HUES6 (cell line): ENCODE results near the gene DCAF11.

Experiments used
- H3K27ac ChIP-seq: 2 replicates; pipeline ENCODE4 v1.7.0; 2013; ENCODE audit warnings: low read depth, mild to moderate bottlenecking, low read length, inconsistent platforms
- H3K27me3 ChIP-seq: 2 replicates; pipeline ENCODE4 v1.6.1; 2013; ENCODE audit warnings: low read length; ENCODE audit not compliant: control insufficient read depth, insufficient read depth
- H3K36me3 ChIP-seq: 2 replicates; pipeline ENCODE4 v1.6.1; 2013; ENCODE audit warnings: low read length; ENCODE audit not compliant: control insufficient read depth, insufficient read depth
- H3K4me1 ChIP-seq: 2 replicates; pipeline ENCODE4 v1.6.1; 2013; ENCODE audit warnings: low read length; ENCODE audit not compliant: control insufficient read depth, insufficient read depth
- H3K4me3 ChIP-seq: 2 replicates; pipeline ENCODE4 v1.5.1; 2013; ENCODE audit warnings: low read depth, low read length
- H3K9ac ChIP-seq: one replicate; pipeline ENCODE4 v1.6.1; 2013; ENCODE audit warnings: mild to moderate bottlenecking, low read length
- H3K9me3 ChIP-seq: 2 replicates; pipeline ENCODE4 v1.6.1; 2013; ENCODE audit warnings: low read depth, low read length; ENCODE audit not compliant: control insufficient read depth, insufficient read depth

DCAF11 gene

DNA sequence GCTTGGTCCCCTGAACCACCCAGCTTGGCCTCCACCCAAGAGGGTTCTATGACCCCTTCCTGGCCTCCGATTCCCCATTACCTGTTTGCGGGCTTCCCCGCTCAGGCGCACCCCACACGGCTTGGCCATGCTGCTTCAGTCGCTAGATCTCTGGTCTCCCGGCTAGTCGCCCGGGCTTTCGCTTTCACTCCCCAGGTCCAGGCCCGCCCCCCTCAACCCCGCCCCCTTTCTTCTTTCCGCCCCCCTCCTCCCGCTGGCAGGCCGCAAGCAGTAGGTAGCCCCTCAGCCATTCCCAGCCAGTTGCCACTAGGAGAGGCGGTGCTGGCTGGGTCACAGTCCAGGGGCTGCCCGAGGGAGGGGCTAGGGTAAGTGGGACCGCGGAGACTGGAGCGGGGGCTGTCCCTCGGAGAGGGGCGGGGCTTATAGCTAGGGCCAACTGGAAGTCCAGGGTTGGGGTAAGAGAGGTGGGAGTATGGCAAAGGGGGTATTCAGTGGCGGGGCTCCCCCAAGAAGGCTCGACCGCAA is 31.9 kb downstream of the DCAF11 start, which contains the start of gene PSME2:
Gene PSME2, minus strand, starts transcription at position 158 of the 525 bp plus-strand sequence. Its CDS starts 29 bp downstream, at position 129.
- Histone ChIP-seq H3K27ac (peak within 1 kb of the TSS; percentile 38; the same call in 1 of the 2 replicates), H3K36me3 (peaks cover 37% of the 10 kb centered on the region), H3K9me3 (no peaks in the 10 kb centered on the region), H3K9ac (peak within 1 kb of the TSS; percentile 82), H3K27me3 (no peaks in the 10 kb centered on the region), H3K4me1 (peaks cover 14% of the 10 kb centered on the region), H3K4me3 (peak within 1 kb of the TSS; percentile 90)

DNA sequence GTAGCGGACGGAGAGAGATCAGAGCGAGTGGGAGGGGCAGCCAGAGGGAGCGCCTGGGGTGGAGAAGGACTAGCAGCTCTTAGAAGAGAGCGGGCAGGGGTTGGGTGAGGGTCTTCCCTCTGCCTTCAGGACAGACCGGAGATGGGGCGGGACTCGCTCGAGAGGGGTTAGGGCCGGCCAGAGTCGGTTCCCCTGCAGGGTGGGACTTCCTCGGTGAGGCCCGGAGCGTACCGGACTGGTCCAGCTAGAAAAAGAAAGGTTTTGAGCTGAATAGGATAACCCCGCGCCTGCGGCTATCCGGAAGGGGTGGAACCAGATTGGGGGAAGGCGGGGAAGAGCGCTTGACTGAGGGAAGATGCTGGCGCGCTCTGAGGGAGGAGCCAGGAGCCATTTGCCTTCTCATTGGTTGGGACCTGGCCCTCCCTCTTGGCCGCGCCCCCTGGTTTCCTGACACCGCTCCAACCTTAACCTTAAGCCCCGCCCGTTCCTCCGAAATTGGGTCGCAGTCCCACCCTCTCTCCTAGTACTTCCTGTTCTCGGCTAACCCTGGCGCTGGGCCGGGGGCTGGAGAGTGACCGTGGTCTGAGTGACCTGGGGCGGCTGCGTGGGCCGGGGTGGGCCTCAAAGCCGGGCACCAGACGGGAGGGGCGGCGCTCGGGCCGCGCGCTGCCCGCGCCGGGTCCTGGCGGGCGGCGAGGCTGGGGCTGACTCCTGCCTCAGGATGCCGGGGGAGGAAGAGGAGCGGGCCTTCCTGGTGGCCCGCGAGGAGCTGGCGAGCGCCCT is 32.6 kb downstream of the DCAF11 start, which contains the start of gene RNF31:
Gene RNF31, plus strand, starts transcription at position 521 of the 783 bp plus-strand sequence. Its CDS starts 201 bp downstream, at position 722.
- Histone ChIP-seq H3K9me3 (no peaks in the 10 kb centered on the region), H3K9ac (peak within 1 kb of the TSS; percentile 82), H3K36me3 (peaks cover 44% of the 10 kb centered on the region), H3K4me1 (peaks cover 13% of the 10 kb centered on the region), H3K27ac (peak within 1 kb of the TSS; percentile 38; the same call in 1 of the 2 replicates), H3K27me3 (no peaks in the 10 kb centered on the region), H3K4me3 (peak within 1 kb of the TSS; percentile 90)

DNA sequence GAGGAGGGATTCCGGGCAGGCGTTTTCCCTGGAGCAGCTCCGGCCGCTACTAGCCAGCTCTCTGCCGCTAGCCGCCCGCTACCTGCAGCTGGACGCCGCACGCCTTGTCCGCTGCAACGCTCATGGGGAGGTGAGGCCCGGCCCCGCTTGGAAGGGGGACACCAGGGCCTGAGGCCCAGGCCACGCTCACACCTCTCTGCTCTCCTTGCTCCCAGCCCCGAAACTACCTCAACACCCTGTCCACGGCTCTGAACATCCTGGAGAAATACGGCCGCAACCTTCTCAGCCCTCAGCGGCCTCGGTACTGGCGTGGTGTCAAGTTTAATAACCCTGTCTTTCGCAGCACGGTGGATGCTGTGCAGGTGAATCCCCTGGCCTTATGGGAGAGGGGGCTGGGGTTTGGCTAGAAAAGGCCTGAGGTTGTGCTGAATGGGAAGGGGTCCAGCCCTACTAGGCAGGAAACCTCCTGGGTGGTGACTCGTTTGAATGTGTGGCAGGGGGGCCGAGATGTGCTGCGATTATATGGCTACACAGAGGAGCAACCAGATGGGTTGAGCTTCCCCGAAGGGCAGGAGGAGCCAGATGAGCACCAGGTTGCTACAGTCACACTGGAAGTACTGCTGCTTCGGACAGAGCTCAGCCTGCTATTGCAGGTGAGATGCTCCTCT is 33.3 kb downstream of the DCAF11 start:
- Histone ChIP-seq H3K36me3 (peaks cover 49% of the 10 kb centered on the region), H3K4me1 (peaks cover 12% of the 10 kb centered on the region), H3K27ac (peak overlapping the region; percentile 38; the same call in 1 of the 2 replicates), H3K4me3 (peak overlapping the region; percentile 90), H3K27me3 (no peaks in the 10 kb centered on the region), H3K9me3 (no peaks in the 10 kb centered on the region), H3K9ac (peak overlapping the region; percentile 82)

DNA sequence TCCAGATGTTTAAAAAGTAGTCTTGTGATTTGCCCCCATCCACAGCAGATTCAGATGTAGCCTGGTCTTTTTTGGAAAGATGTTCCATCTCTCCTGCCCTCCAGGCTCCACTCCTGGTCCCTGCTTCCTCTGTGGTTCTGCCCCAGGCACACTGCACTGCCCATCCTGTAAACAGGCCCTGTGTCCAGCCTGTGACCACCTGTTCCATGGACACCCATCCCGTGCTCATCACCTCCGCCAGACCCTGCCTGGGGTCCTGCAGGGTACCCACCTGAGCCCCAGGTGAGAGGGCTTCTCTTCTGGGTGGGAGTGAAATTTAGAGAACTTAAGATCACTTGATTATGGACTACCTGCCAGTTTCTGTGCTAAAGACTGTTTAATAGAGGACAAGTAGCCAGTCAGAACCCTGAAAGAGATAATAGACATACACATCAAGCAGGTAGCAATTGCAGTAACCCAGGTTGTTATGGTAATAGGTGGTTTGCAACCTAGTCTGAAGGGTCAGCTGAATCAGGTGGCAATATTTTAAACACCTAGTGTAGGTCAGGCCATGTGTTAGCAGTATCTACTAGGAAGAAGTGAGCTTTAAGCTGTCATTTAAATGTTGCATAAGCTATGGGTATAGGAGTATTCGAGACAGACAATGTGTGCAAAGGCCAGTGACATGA is 34.9 kb downstream of the DCAF11 start:
- Histone ChIP-seq H3K9ac (no peak overlapping the region), H3K4me3 (no peak overlapping the region), H3K27me3 (no peaks in the 10 kb centered on the region), H3K36me3 (peaks cover 43% of the 10 kb centered on the region), H3K9me3 (no peaks in the 10 kb centered on the region), H3K27ac (no peak overlapping the region), H3K4me1 (peaks cover 12% of the 10 kb centered on the region)

DNA sequence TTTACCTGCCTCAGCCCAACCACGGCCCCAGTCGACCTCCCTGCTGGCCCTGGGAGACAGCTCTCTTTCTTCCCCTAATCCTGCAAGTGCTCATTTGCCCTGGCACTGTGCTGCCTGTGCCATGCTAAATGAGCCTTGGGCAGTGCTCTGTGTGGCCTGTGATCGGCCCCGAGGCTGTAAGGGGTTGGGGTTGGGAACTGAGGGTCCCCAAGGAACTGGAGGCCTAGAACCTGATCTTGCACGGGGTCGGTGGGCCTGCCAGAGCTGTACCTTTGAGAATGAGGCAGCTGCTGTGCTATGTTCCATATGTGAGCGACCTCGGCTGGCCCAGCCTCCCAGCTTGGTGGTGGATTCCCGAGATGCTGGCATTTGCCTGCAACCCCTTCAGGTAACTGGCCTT is 35.5 kb downstream of the DCAF11 start:
- no peak overlapping the region for H3K9ac ChIP-seq
- peaks cover 45% of the 10 kb centered on the region for H3K36me3 ChIP-seq
- peaks cover 12% of the 10 kb centered on the region for H3K4me1 ChIP-seq
- H3K27me3 ChIP-seq = no peaks in the 10 kb centered on the region
- H3K4me3 ChIP-seq = no peak overlapping the region
- no peaks in the 10 kb centered on the region for H3K9me3 ChIP-seq
- no peak overlapping the region for H3K27ac ChIP-seq

DNA sequence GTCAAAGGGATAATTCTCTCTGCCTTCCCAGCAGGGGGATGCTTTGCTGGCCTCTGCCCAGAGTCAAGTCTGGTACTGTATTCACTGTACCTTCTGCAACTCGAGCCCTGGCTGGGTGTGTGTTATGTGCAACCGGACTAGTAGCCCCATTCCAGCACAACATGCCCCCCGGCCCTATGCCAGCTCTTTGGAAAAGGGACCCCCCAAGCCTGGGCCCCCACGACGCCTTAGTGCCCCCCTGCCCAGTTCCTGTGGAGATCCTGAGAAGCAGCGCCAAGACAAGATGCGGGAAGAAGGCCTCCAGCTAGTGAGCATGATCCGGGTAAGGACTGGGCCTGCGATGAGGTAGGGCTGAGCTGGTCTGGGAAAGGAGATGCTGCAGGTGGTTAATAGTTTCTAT is 36.0 kb downstream of the DCAF11 start:
- peaks cover 50% of the 10 kb centered on the region for H3K36me3 ChIP-seq
- no peak overlapping the region for H3K27ac ChIP-seq
- H3K9me3 ChIP-seq = no peaks in the 10 kb centered on the region
- H3K27me3 ChIP-seq = no peaks in the 10 kb centered on the region
- no peak overlapping the region for H3K4me3 ChIP-seq
- peaks cover 12% of the 10 kb centered on the region for H3K4me1 ChIP-seq
- no peak overlapping the region for H3K9ac ChIP-seq

DNA sequence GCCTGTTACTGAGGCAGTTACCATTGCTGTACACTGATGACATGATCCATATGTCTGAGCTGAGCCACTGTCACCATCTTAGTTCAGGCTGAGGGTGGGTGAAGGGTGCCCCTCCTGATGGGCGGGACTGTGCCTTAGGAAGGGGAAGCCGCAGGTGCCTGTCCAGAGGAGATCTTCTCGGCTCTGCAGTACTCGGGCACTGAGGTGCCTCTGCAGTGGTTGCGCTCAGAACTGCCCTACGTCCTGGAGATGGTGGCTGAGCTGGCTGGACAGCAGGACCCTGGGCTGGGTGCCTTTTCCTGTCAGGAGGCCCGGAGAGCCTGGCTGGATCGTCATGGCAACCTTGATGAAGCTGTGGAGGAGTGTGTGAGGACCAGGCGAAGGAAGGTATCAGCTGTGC is 36.4 kb downstream of the DCAF11 start:
- H3K36me3 ChIP-seq = peaks cover 54% of the 10 kb centered on the region
- H3K27ac ChIP-seq = no peak overlapping the region
- H3K4me3 ChIP-seq = no peak overlapping the region
- no peak overlapping the region for H3K9ac ChIP-seq
- no peaks in the 10 kb centered on the region for H3K27me3 ChIP-seq
- peaks cover 8% of the 10 kb centered on the region; the same call in 1 of the 2 replicates for H3K4me1 ChIP-seq
- H3K9me3 ChIP-seq = no peaks in the 10 kb centered on the region

DNA sequence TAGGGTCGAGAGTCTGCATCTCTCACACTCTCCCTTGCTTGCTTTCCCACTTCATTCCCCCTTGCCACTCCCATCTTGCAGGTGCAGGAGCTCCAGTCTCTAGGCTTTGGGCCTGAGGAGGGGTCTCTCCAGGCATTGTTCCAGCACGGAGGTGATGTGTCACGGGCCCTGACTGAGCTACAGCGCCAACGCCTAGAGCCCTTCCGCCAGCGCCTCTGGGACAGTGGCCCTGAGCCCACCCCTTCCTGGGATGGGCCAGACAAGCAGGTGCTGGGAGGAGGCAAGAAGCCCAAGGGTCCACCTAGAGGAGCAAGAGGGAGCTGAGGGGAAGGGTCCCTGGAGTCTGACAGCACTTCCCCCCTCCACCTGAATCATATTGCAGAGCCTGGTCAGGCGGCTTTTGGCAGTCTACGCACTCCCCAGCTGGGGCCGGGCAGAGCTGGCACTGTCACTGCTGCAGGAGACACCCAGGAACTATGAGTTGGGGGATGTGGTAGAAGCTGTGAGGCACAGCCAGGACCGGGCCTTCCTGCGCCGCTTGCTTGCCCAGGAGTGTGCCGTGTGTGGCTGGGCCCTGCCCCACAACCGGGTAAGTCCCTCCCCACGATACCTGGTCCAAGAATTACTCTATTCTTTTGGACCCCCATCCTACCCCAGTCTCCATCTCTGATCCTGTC is 37.0 kb downstream of the DCAF11 start:
- H3K27me3 ChIP-seq = no peaks in the 10 kb centered on the region
- no peak overlapping the region for H3K4me3 ChIP-seq
- peaks cover 8% of the 10 kb centered on the region; the same call in 1 of the 2 replicates for H3K4me1 ChIP-seq
- no peaks in the 10 kb centered on the region for H3K9me3 ChIP-seq
- H3K36me3 ChIP-seq = peaks cover 55% of the 10 kb centered on the region
- H3K9ac ChIP-seq = no peak overlapping the region
- H3K27ac ChIP-seq = no peak overlapping the region

DNA sequence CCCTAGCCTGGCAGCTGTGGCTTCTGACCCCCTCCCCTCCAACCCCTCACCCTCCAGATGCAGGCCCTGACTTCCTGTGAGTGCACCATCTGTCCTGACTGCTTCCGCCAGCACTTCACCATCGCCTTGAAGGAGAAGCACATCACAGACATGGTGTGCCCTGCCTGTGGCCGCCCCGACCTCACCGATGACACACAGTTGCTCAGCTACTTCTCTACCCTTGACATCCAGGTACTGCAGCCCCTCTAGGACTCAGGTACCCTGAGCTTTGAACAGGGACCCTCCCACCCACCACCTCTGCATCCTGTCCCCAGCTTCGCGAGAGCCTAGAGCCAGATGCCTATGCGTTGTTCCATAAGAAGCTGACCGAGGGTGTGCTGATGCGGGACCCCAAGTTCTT is 40.5 kb downstream of the DCAF11 start:
- Histone ChIP-seq H3K27me3 (no peaks in the 10 kb centered on the region), H3K4me3 (no peak overlapping the region), H3K36me3 (peaks cover 71% of the 10 kb centered on the region), H3K9ac (no peak overlapping the region), H3K4me1 (no peaks in the 10 kb centered on the region), H3K9me3 (no peaks in the 10 kb centered on the region), H3K27ac (no peak overlapping the region)

DNA sequence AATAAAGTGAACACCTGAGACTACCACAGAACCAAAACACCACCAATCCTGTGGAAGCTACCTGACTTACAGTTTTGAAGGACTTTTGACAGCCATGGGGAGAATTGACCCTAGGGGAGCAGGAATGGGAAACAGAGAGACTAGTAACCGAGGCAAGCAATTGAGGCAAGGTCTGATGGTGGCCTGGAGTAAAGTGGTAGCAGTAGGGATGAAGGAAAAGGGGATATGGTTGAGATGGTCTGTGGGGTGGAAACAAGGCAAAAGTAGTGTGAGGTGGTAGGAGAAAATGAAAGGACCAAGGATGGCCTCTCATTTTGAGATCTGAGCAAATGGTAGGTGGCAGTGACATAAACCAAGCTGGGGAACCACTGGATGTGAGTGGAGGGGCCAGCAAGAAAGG is 42.3 kb downstream of the DCAF11 start:
- Histone ChIP-seq H3K4me1 (peaks cover 11% of the 10 kb centered on the region), H3K27ac (no peak overlapping the region), H3K4me3 (no peak overlapping the region), H3K9me3 (no peaks in the 10 kb centered on the region), H3K36me3 (peaks cover 61% of the 10 kb centered on the region), H3K9ac (no peak overlapping the region), H3K27me3 (no peaks in the 10 kb centered on the region)
